ENCODE data around the gene E2F1. TPM values are rescaled to one million over a fixed set of nuclear protein-coding genes. Genes with fewer than 3 reads are reported as not detected.

Gene E2F1
- total and polyA plus RNA-seq, 4 donors: 0.10 to 11.0 (median 0.88) TPM

- Histone ChIP-seq H3K4me3 (ENCODE audit: low read depth in 1 of 3, low read length in 3 of 3) (no peak overlapping the region), H3K36me3 (ENCODE audit: control insufficient read depth in 4 of 4, insufficient read depth in 3 of 4, low read depth in 1 of 4, low read length in 3 of 4) (peaks cover 0 to 2% (median under 1%) of the 10 kb centered on the region in 4 donors), H3K9ac (ENCODE audit: low read depth in 1 of 2, low read length in 2 of 2) (no peak overlapping the region), H3K4me1 (ENCODE audit: control insufficient read depth in 4 of 4, insufficient read depth in 4 of 4, low read length in 3 of 4) (peaks cover 0 to 10% (median 9%) of the 10 kb centered on the region in 4 donors), H3K27ac (ENCODE audit: low read depth in 1 of 2, low read length in 2 of 2) (no peak overlapping the region), H3K27me3 (ENCODE audit: control insufficient read depth in 4 of 4, insufficient read depth in 4 of 4, low read length in 3 of 4) (no peaks in the 10 kb centered on the region), H3K9me3 (ENCODE audit: control insufficient read depth in 4 of 4, low read length in 3 of 4) (no peaks in the 10 kb centered on the region)
- no peak for TF ChIP-seq FOXA2 (IDR thresholded peaks at IDR 0.05)
- TF ChIP-seq RAD21 (IDR thresholded peaks at IDR 0.05): no peak
- no peak for TF ChIP-seq ATF3 (IDR thresholded peaks at IDR 0.05)
- TF ChIP-seq CTCF (IDR thresholded peaks at IDR 0.05; ENCODE audit: low read depth, low read length, missing input control): no peak
- no peak for TF ChIP-seq JUND (IDR thresholded peaks at IDR 0.05)
- no peak for DNase-seq (ENCODE audit: low spot score)
- WGBS: 96% methylated on average over 12 of the region's 12 CpGs
These were observed 28.5 kb downstream of the E2F1 start for GRCh38 chr20:33657704-33658095.

- WGBS: 96% methylated on average over 17 of the region's 17 CpGs
- peaks cover 0 to 2% (median under 1%) of the 10 kb centered on the region in 4 donors for H3K36me3 ChIP-seq (ENCODE audit: control insufficient read depth in 4 of 4, insufficient read depth in 3 of 4, low read depth in 1 of 4, low read length in 3 of 4)
- TF ChIP-seq FOXA2 (IDR thresholded peaks at IDR 0.05) (no peak), NR2F2 (IDR thresholded peaks at IDR 0.05) (no peak), MAX (IDR thresholded peaks at IDR 0.05) (no peak), RXRA (IDR thresholded peaks at IDR 0.05) (no peak), HNF4G (IDR thresholded peaks at IDR 0.05) (no peak), HNF4A (conservative IDR thresholded peaks at IDR 0.05) (no peak), REST (IDR thresholded peaks at IDR 0.05) (no peak), CTCF (IDR thresholded peaks at IDR 0.05; ENCODE audit: low read depth, low read length, missing input control) (no peak), TAF1 (conservative IDR thresholded peaks at IDR 0.05) (no peak), GABPA (IDR thresholded peaks at IDR 0.05 in 1 of 2, conservative IDR thresholded peaks at IDR 0.05 in 1 of 2) (no peak)
- peaks cover 0 to 10% (median 8%) of the 10 kb centered on the region in 4 donors for H3K4me1 ChIP-seq (ENCODE audit: control insufficient read depth in 4 of 4, insufficient read depth in 4 of 4, low read length in 3 of 4)
- no peak overlapping the region for H3K4me3 ChIP-seq (ENCODE audit: low read depth in 1 of 3, low read length in 3 of 3)
- no peak overlapping the region for H3K27ac ChIP-seq (ENCODE audit: low read depth in 1 of 2, low read length in 2 of 2)
- no peak for DNase-seq (ENCODE audit: low spot score)
- H3K9me3 ChIP-seq (ENCODE audit: control insufficient read depth in 4 of 4, low read length in 3 of 4): no peaks in the 10 kb centered on the region
- H3K9ac ChIP-seq (ENCODE audit: low read depth in 1 of 2, low read length in 2 of 2): no peak overlapping the region
- H3K27me3 ChIP-seq (ENCODE audit: control insufficient read depth in 4 of 4, insufficient read depth in 4 of 4, low read length in 3 of 4): no peaks in the 10 kb centered on the region
These were observed 29.1 kb downstream of the E2F1 start for GRCh38 chr20:33656783-33657703.
